MV-4-11 (cell line): ENCODE data around the gene IL36B.
"Not testable (repeated sequence)": the region's sequence is repeated elsewhere in the genome, so short reads cannot be mapped to it uniquely, and the experiment has no call there.

Experiments used
- DNase-seq: peaks from one replicate; lab custom pipeline; 2025; lab: John Stamatoyannopoulos, UW

Gene IL36B

GRCh38 chr2:113052396-113052917, at the start of gene IL36B:
TSS of gene IL36B (minus strand) at chr2:113052867.
- DNase-seq = no peak

- DNase-seq = no peak
Observed at GRCh38 chr2:113102133-113102532, 49.5 kb upstream of the IL36B start.

- DNase-seq = no peak
Observed at GRCh38 chr2:113098532-113098931, 45.9 kb upstream of the IL36B start.

GRCh38 chr2:113098041-113098440, 45.4 kb upstream of the IL36B start:
- no peak for DNase-seq

GRCh38 chr2:113096842-113097618, 44.4 kb upstream of the IL36B start:
- peak; percentile 48 for DNase-seq

GRCh38 chr2:113096306-113096705, 43.6 kb upstream of the IL36B start:
- not testable (repeated sequence) for DNase-seq

GRCh38 chr2:113093613-113093977, 40.9 kb upstream of the IL36B start:
- DNase-seq = no peak

GRCh38 chr2:113092864-113093612, 40.4 kb upstream of the IL36B start:
- no peak for DNase-seq

- DNase-seq = no peak
Observed at GRCh38 chr2:113091231-113091896, 38.7 kb upstream of the IL36B start.

- DNase-seq = peak; percentile 51
Observed at GRCh38 chr2:113089916-113090315, 37.2 kb upstream of the IL36B start.

- DNase-seq = no peak
Observed at GRCh38 chr2:113088213-113088992, 35.7 kb upstream of the IL36B start.

- DNase-seq = no peak
Observed at GRCh38 chr2:113085542-113085941, 32.9 kb upstream of the IL36B start.

- DNase-seq = peak; percentile 32
Observed at GRCh38 chr2:113084249-113085000, 31.8 kb upstream of the IL36B start.

- DNase-seq = peak; percentile 48
Observed at GRCh38 chr2:113083296-113083695, 30.6 kb upstream of the IL36B start.

GRCh38 chr2:113081488-113082210, 29.0 kb upstream of the IL36B start:
- DNase-seq = no peak

- DNase-seq = peak; percentile 34
Observed at GRCh38 chr2:113080134-113080533, 27.5 kb upstream of the IL36B start.

- no peak for DNase-seq
Observed at GRCh38 chr2:113079131-113079530, 26.5 kb upstream of the IL36B start.

GRCh38 chr2:113078350-113078839, 25.7 kb upstream of the IL36B start:
- peak; percentile 39 for DNase-seq

GRCh38 chr2:113077921-113078320, 25.3 kb upstream of the IL36B start:
- no peak for DNase-seq
